ENCODE data around the gene WNK1. TPM values are rescaled to one million over a fixed set of nuclear protein-coding genes. Genes with fewer than 3 reads are reported as not detected.

The WNK1 gene
- total RNA-seq, 2 experiments from 2014 or later, result 142 to 143 TPM

GRCh38 chr12:865614-866013 lies 113.2 kb downstream of the WNK1 start:
- POLR2A ChIA-PET, result no interaction called here
- Mint-ChIP-seq H3K27me3 (no peaks in the 10 kb centered on the region), H3K4me1 (ENCODE audit: low read depth) (peaks cover 18% of the 10 kb centered on the region), H3K36me3 (ENCODE audit: low read depth) (peaks cover 27% of the 10 kb centered on the region), H3K4me3 (no peak overlapping the region), H3K27ac (no peak overlapping the region), H3K9me3 (no peaks in the 10 kb centered on the region)
- ATAC-seq, result no peak
- CTCF ChIA-PET, result interaction anchor here (1.2 kb wide), 1 partner anchor 8 kb away, joined by 3 read pairs; no protein-coding TSS in a partner anchor
- DNase-seq, result no peak
- intact Hi-C loops (cut with micrococcal nuclease), result no loop called here
- TF ChIP-seq CTCF (IDR thresholded peaks at IDR 0.05), result no peak

- peaks cover 22% of the 10 kb centered on the region for H3K36me3 Mint-ChIP-seq (ENCODE audit: low read depth)
- H3K9me3 Mint-ChIP-seq, result no peaks in the 10 kb centered on the region
- no peak for ATAC-seq
- no peak for TF ChIP-seq CTCF (IDR thresholded peaks at IDR 0.05)
- CTCF ChIA-PET, result interaction anchor here (0.8 to 1.7 kb wide), 2 partner anchors 15 to 51 kb away, joined by 4 to 6 read pairs; no protein-coding TSS in a partner anchor
- peaks cover 18% of the 10 kb centered on the region for H3K4me1 Mint-ChIP-seq (ENCODE audit: low read depth)
- H3K27ac Mint-ChIP-seq, result no peak overlapping the region
- intact Hi-C loops (cut with micrococcal nuclease), result no loop called here
- DNase-seq, result no peak
- POLR2A ChIA-PET, result no interaction called here
- no peak overlapping the region for H3K4me3 Mint-ChIP-seq
- no peaks in the 10 kb centered on the region for H3K27me3 Mint-ChIP-seq
Measured at GRCh38 chr12:867905-868304, 115.5 kb downstream of the WNK1 start.

GRCh38 chr12:868722-869121 lies 116.3 kb downstream of the WNK1 start:
- no peak overlapping the region for H3K27ac Mint-ChIP-seq
- no peaks in the 10 kb centered on the region for H3K9me3 Mint-ChIP-seq
- no peak overlapping the region for H3K4me3 Mint-ChIP-seq
- intact Hi-C loops (cut with micrococcal nuclease), result no loop called here
- DNase-seq (no peak), ATAC-seq (no peak)
- H3K4me1 Mint-ChIP-seq (ENCODE audit: low read depth), result peaks cover 21% of the 10 kb centered on the region
- peaks cover 22% of the 10 kb centered on the region for H3K36me3 Mint-ChIP-seq (ENCODE audit: low read depth)
- TF ChIP-seq CTCF (IDR thresholded peaks at IDR 0.05), result no peak
- H3K27me3 Mint-ChIP-seq, result no peaks in the 10 kb centered on the region
- POLR2A ChIA-PET, result no interaction called here
- CTCF ChIA-PET, result interaction anchor here (0.8 to 1.7 kb wide), 3 partner anchors 14 to 292 kb away, joined by 3 to 6 read pairs (median 4); no protein-coding TSS in a partner anchor

- intact Hi-C loops (cut with micrococcal nuclease), result no loop called here
- DNase-seq (peak; percentile 8), ATAC-seq (peak; percentile 67)
- peaks cover 26% of the 10 kb centered on the region for H3K4me1 Mint-ChIP-seq (ENCODE audit: low read depth)
- no peaks in the 10 kb centered on the region for H3K9me3 Mint-ChIP-seq
- ChIA-PET CTCF (interaction anchor here (1.1 to 1.6 kb wide), 5 partner anchors 12 to 255 kb away, joined by 3 read pairs; partner anchors contain the start of gene RAD52), POLR2A (interaction anchor here (1.0 kb wide), 1 partner anchor 24 kb away, joined by 3 read pairs; no protein-coding TSS in a partner anchor)
- no peak overlapping the region for H3K27ac Mint-ChIP-seq
- H3K4me3 Mint-ChIP-seq, result no peak overlapping the region
- no peak for TF ChIP-seq CTCF (IDR thresholded peaks at IDR 0.05)
- H3K36me3 Mint-ChIP-seq (ENCODE audit: low read depth), result peaks cover 24% of the 10 kb centered on the region
- no peaks in the 10 kb centered on the region for H3K27me3 Mint-ChIP-seq
Measured at GRCh38 chr12:870378-870777, 118.0 kb downstream of the WNK1 start.

- Mint-ChIP-seq H3K9me3 (no peaks in the 10 kb centered on the region), H3K27me3 (no peaks in the 10 kb centered on the region), H3K4me1 (ENCODE audit: low read depth) (peaks cover 17% of the 10 kb centered on the region), H3K27ac (peak overlapping the region; percentile 75), H3K4me3 (no peak overlapping the region), H3K36me3 (ENCODE audit: low read depth) (peaks cover 23% of the 10 kb centered on the region)
- intact Hi-C loops (cut with micrococcal nuclease), result no loop called here
- TF ChIP-seq CTCF (IDR thresholded peaks at IDR 0.05), result no peak
- POLR2A ChIA-PET, result interaction anchor here (0.9 to 1.5 kb wide), 2 partner anchors 13 to 34 kb away, joined by 3 read pairs; no protein-coding TSS in a partner anchor
- ATAC-seq (peak; percentile 88), DNase-seq (peak; percentile 31)
- CTCF ChIA-PET, result interaction anchor here (1.2 to 2.2 kb wide), 3 partner anchors 9 to 75 kb away, joined by 3 to 10 read pairs (median 5); partner anchors contain the start of gene RAD52
Measured at GRCh38 chr12:873954-874353, 121.6 kb downstream of the WNK1 start.
